HL-60 (cell line): ENCODE results near the gene SSBP1.

Experiments used
- CTCF ChIP-seq: IDR thresholded peaks from one replicate; pipeline ENCODE4 v1.5.1; 2011; ENCODE audit warnings: low read length, control low read depth, inconsistent platforms; ENCODE audit not compliant: insufficient read depth
- GABPA ChIP-seq: IDR thresholded peaks from 2 replicates; pipeline ENCODE4 v1.6.1; 2012; ENCODE audit warnings: low read depth

GRCh38 chr7:141717450-141717849 lies 20.7 kb upstream of the SSBP1 start:
- TF ChIP-seq CTCF, result no peak
- no peak for TF ChIP-seq GABPA
